Left lobe of liver (tissue), 2 donors: ENCODE data around the gene SIGLEC8. TPM values are rescaled to one million over a fixed set of nuclear protein-coding genes. Genes with fewer than 3 reads are reported as not detected.
A peak's percentile ranks its signal among the peaks of the same experiment; 100 is the strongest.

Source experiments
- ATAC-seq: fragments of 200-7000 bp; cut with Tn5 transposase; one replicate; pipeline ENCODE4 v1.9.1; 2020; ENCODE audit warnings: mild to moderate bottlenecking, moderate library complexity
- DNase-seq: peaks from one replicate; pipeline ENCODE4 v3.0.0-alpha.2; 2020; ENCODE audit warnings: low spot score
- total RNA-seq: library from RNA; stranded (reverse); gene quantifications from one replicate; pipeline ENCODE4 v1.2.1, GENCODE V29; 2021
- donor health status: DM: no; HTN: no; CAD: no; lungs with moderate emphysema.
- donor health status: DM: no; HTN: yes; CAD: no.

SIGLEC8 gene
- total RNA-seq, 1 donor from 2014 or later = 1.1 TPM

DNA sequence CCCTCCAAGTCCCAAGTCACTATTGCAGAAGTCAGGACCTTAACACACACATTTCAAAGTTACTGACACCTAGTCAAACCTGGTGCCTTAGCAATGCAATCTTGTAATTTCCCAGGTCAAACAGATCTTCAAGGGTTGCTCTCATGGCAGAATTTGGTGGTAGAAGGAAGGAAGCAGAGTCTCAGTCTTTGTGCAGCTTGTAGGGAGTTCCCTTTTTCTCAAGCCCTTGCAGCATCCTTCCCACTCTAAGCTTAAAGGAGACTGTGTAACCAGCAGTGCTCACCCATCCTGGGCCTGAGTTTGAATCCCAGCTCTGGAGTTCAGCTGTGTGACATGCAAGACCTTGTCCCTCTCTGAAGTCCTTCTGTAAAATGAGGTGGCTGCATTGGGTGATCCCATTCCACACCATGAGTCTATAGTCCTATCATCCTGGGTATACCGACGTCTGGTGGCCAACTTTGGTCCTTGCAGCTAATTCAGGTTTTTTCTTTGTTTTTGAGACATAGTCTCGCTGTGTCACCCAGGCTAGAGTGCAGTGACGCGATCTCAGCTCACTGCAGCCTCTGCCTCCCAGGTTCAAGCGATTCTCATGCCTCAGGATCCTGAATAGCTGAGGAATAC is 50.6 kb downstream of the SIGLEC8 start:
- ATAC-seq (peak; percentile 92), DNase-seq (no peak)

DNA sequence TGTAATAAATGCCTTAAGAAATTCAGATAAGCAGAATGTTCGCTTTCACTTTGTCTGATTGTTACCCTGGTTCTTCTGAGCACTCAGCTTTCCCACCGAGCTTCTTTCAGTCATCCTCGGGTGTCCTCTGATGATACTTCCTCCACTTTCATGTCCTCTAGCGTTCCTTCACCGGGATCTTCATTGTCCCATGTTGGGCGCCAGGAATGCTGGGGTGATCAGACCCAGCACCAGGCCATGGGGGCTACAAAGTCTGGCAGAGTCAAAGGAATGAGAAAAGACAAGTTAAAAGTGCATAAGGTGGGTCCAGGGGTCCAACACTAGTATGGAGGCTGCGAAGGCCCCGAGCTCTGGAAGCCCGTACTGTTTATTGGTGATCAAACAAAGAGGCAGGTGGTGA is 56.1 kb downstream of the SIGLEC8 start:
- ATAC-seq = no peak
- DNase-seq = no peak

Other genes with a start within 250 kb of the SIGLEC8 start
- gene CD33, start 233.4 kb downstream of the SIGLEC8 start, total RNA-seq = 3.4 TPM
- not detected for gene SIGLECL1, start 207.4 kb downstream of the SIGLEC8 start, total RNA-seq
- 0.86 TPM for gene IGLON5, start 146.8 kb downstream of the SIGLEC8 start, total RNA-seq
- gene VSIG10L, start 116.3 kb downstream of the SIGLEC8 start, total RNA-seq = 1.8 TPM
- gene ETFB, start 92.1 kb downstream of the SIGLEC8 start, total RNA-seq = 378 TPM
- gene CLDND2, start 89.5 kb downstream of the SIGLEC8 start, total RNA-seq = not detected
- 1.7 TPM for gene NKG7, start 85.8 kb downstream of the SIGLEC8 start, total RNA-seq
- not detected for gene LIM2, start 70.5 kb downstream of the SIGLEC8 start, total RNA-seq
- not detected for gene C19orf84, start 67.9 kb downstream of the SIGLEC8 start, total RNA-seq
- gene SIGLEC10, start 40.8 kb downstream of the SIGLEC8 start, total RNA-seq = 3.2 TPM
- gene CEACAM18, start 20.1 kb upstream of the SIGLEC8 start, total RNA-seq = not detected
- gene SIGLEC12, start 43.3 kb upstream of the SIGLEC8 start, total RNA-seq = 0.20 TPM
- 0.20 TPM for gene SIGLEC6, start 73.2 kb upstream of the SIGLEC8 start, total RNA-seq
- 5.2 TPM for gene ZNF175, start 112.8 kb upstream of the SIGLEC8 start, total RNA-seq
- gene SIGLEC5, start 171.9 kb upstream of the SIGLEC8 start, total RNA-seq = not detected
- 2.6 TPM for gene SIGLEC14, start 188.4 kb upstream of the SIGLEC8 start, total RNA-seq
- gene SPACA6, start 234.9 kb upstream of the SIGLEC8 start, total RNA-seq = 4.3 TPM